NT2/D1 (cell line): ENCODE data around the gene RYR3.
A peak's percentile ranks its signal among the peaks of the same experiment; 100 is the strongest.

Experiments
- DNase-seq: peaks from one replicate; pipeline ENCODE4 v3.0.0-alpha.2; 2011; ENCODE audit warnings: low read depth, low spot score
- H3K27me3 ChIP-seq: 2 replicates; pipeline ENCODE4 v1.6.0; 2011; ENCODE audit warnings: mild to moderate bottlenecking; ENCODE audit not compliant: insufficient read length, insufficient read depth
- H3K36me3 ChIP-seq: 2 replicates; pipeline ENCODE4 v1.6.1; 2011; ENCODE audit warnings: mild to moderate bottlenecking, low read length, mixed read lengths; ENCODE audit not compliant: insufficient read depth, insufficient read length
- H3K4me1 ChIP-seq: 2 replicates; pipeline ENCODE4 v1.5.1; 2011; ENCODE audit not compliant: insufficient read depth, insufficient read length
- H3K4me3 ChIP-seq: 2 replicates; pipeline ENCODE4 v1.5.1; 2011; ENCODE audit warnings: low read depth; ENCODE audit not compliant: insufficient read length
- H3K9ac ChIP-seq: 2 replicates; pipeline ENCODE4 v1.6.0; 2011; ENCODE audit warnings: low read depth; ENCODE audit not compliant: insufficient read length
- H3K9me3 ChIP-seq: 2 replicates; pipeline ENCODE4 v1.5.1; 2011; ENCODE audit warnings: mild to moderate bottlenecking, low read length; ENCODE audit not compliant: insufficient read depth
- SUZ12 ChIP-seq: IDR thresholded peaks from 2 replicates; pipeline ENCODE4 v1.6.1; 2011; ENCODE audit not compliant: insufficient read length, insufficient read depth; ENCODE audit errors: extremely low read depth
- YY1 ChIP-seq: IDR thresholded peaks from 2 replicates; pipeline ENCODE4 v1.6.1; 2011; ENCODE audit not compliant: insufficient read length, insufficient read depth
- ZNF274 ChIP-seq: IDR thresholded peaks from 2 replicates; pipeline ENCODE4 v1.6.1; 2011; ENCODE audit warnings: mild to moderate bottlenecking, low read depth, low read length

RYR3 gene

GRCh38 chr15:33309602-33310276, 1.0 kb upstream of the RYR3 start:
- Histone ChIP-seq H3K9me3 (no peaks in the 10 kb centered on the region), H3K9ac (no peak overlapping the region), H3K36me3 (no peaks in the 10 kb centered on the region), H3K4me1 (no peaks in the 10 kb centered on the region), H3K4me3 (peak overlapping the region; percentile 59), H3K27me3 (peaks cover 37% of the 10 kb centered on the region)
- no peak for TF ChIP-seq ZNF274
- TF ChIP-seq SUZ12: no peak
- TF ChIP-seq YY1: no peak
- DNase-seq: no peak

DNA sequence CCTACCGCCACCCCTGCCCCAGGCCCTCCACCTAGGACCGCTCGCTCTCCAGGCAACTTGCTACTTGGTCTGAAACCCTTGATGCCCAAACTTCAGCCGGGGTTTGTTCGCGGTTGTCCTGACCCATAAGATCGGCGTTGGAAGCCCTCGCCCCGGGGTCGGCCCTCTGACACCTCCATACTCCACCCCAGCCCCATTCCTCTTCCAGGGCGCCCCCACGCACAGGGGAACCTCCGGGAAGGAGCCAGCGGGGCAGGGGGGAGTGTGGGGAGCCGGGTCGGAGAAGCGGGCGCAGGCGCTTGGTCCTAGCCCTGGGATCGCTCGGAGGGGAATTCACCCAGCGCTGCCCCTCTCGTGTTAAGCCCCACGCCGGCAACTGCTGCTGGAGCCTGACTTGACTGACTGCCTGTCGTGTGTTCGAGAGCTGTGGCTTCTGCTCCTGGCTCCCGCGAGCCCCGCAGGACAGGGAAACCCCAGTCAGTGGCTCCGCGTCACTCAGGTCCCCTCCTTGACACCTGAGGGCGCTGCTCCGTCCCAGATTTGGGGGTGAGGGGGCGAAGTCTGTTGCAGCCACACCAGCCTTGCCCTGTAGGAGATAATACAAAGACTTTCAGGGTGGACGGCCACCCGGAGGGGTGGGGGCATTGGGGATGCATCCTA, 675 bp downstream of the RYR3 start:
- Histone ChIP-seq H3K36me3 (no peaks in the 10 kb centered on the region), H3K27me3 (peaks cover 37% of the 10 kb centered on the region), H3K4me1 (peaks cover 2% of the 10 kb centered on the region), H3K9me3 (no peaks in the 10 kb centered on the region), H3K4me3 (peak overlapping the region; percentile 59), H3K9ac (peak overlapping the region; percentile 74)
- TF ChIP-seq SUZ12 (no peak), ZNF274 (no peak), YY1 (no peak)
- no peak for DNase-seq

DNA sequence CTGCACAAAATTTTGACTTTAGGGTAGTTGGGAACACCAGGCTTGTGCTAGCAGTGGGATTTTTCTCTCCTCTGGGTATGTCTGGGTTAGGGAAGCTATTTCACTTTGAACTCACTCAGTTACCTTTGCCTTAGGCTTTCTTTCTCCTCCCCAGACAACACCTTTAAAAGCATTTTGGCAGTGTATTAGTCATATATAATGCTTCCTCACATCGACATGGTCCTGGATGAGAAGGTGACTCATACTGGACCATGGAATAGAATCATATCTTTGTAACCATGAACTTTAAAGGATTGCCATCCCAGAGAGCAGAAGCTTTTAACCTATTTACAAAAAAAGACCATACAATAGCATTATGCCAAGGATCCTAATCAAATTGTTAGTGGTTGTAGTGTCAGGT, 2.7 kb downstream of the RYR3 start:
- TF ChIP-seq ZNF274 (no peak), SUZ12 (no peak), YY1 (no peak)
- no peak for DNase-seq
- Histone ChIP-seq H3K27me3 (peaks cover 37% of the 10 kb centered on the region), H3K4me3 (no peak overlapping the region), H3K36me3 (no peaks in the 10 kb centered on the region), H3K4me1 (peaks cover 2% of the 10 kb centered on the region), H3K9ac (no peak overlapping the region), H3K9me3 (no peaks in the 10 kb centered on the region)

DNA sequence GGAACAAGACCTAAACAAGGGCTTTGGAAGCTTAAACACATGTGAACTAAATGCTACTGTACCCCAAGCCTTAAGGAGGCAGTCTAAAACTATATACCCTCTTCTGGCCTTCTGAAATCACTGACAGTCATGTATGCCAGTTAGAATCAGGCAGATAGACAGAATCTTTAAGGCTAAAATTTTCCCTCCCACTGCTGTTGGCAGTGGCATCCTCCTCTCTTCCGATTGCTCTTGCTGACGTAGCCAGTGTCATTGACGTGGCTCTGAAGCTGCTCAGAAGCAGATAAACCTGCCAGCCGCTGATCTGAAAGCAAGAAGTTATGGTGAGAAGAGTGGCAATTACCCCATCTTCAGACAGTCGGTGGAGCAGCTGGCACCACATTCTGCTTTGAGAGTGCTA, 3.3 kb downstream of the RYR3 start:
- no peak overlapping the region for H3K9ac ChIP-seq
- H3K4me3 ChIP-seq: no peak overlapping the region
- H3K4me1 ChIP-seq: peaks cover 2% of the 10 kb centered on the region
- no peaks in the 10 kb centered on the region for H3K9me3 ChIP-seq
- DNase-seq: no peak
- H3K27me3 ChIP-seq: peaks cover 37% of the 10 kb centered on the region
- H3K36me3 ChIP-seq: no peaks in the 10 kb centered on the region
- TF ChIP-seq ZNF274: no peak
- TF ChIP-seq SUZ12: no peak
- TF ChIP-seq YY1: no peak

DNA sequence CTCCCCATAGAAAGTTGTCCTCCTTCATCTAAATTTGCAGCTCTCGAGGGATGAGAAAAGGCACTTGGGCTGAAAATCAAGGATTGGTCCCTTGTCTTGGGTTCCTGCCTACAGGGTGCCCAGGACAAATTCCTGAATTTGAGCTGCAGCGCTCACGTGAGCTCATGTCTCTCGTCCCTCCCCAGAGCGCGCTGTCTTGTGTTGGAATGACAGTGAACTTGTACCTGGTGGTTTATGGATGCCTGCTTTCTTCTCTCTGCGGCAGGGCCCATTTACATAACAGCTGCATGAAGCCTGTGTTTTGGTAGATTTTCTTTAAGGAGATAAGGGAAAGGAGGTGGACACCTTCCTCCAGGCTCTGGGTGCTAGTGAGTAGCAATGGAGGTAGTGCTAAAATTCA, 4.3 kb downstream of the RYR3 start:
- no peak for TF ChIP-seq ZNF274
- TF ChIP-seq SUZ12: no peak
- no peak for TF ChIP-seq YY1
- Histone ChIP-seq H3K4me3 (no peak overlapping the region), H3K4me1 (peaks cover 2% of the 10 kb centered on the region), H3K36me3 (no peaks in the 10 kb centered on the region), H3K27me3 (peaks cover 31% of the 10 kb centered on the region), H3K9ac (no peak overlapping the region), H3K9me3 (no peaks in the 10 kb centered on the region)
- DNase-seq: no peak

GRCh38 chr15:33317896-33318295, 7.1 kb downstream of the RYR3 start:
- Histone ChIP-seq H3K27me3 (peaks cover 3% of the 10 kb centered on the region), H3K4me3 (no peak overlapping the region), H3K9me3 (no peaks in the 10 kb centered on the region), H3K4me1 (peaks cover 2% of the 10 kb centered on the region), H3K9ac (no peak overlapping the region), H3K36me3 (no peaks in the 10 kb centered on the region)
- no peak for DNase-seq
- TF ChIP-seq YY1 (no peak), ZNF274 (no peak), SUZ12 (no peak)

GRCh38 chr15:33320017-33320416, 9.2 kb downstream of the RYR3 start:
- Histone ChIP-seq H3K27me3 (no peaks in the 10 kb centered on the region), H3K9me3 (no peaks in the 10 kb centered on the region), H3K9ac (no peak overlapping the region), H3K4me1 (peaks cover 2% of the 10 kb centered on the region), H3K36me3 (no peaks in the 10 kb centered on the region), H3K4me3 (no peak overlapping the region)
- TF ChIP-seq ZNF274: no peak
- no peak for TF ChIP-seq SUZ12
- TF ChIP-seq YY1: no peak
- DNase-seq: no peak
